ENCODE data around the gene GRM7. TPM values are rescaled to one million over a fixed set of nuclear protein-coding genes. Genes with fewer than 3 reads are reported as not detected.

Gene GRM7
- total RNA-seq, 2 donors from 2014 or later: 0.33 to 1.3 TPM

DNA sequence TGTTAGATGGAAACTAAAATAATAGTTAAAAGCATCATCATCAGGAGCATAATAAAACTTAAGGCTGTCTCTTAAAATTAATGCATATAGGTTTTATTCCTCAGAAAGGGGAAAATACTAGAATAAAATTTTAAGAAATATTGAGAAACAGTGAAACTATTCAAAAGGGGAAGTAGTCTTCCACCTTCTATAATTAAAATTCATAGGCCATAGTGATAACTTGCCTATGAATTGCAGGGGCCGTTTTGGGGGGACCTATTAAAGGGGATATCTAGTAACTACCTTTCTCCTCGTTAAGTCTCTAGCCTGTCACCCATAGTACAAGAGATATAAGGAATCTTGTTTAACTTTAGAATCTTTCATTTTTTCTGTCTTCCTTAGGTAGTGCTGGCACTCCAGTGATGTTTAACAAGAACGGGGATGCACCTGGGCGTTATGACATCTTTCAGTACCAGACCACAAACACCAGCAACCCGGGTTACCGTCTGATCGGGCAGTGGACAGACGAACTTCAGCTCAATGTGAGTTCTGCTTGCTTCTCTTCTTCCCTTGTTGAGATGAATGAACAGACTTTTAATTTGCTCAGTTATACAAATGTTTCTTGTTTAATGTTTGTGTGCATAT is 600.4 kb downstream of the GRM7 start:
- ATAC-seq: no peak
- H3K27ac ChIP-seq: no peak overlapping the region
- no peak for DNase-seq
- H3K4me1 ChIP-seq: no peaks in the 10 kb centered on the region
- no peaks in the 10 kb centered on the region for H3K36me3 ChIP-seq (replicated peaks in 1 of 2; ENCODE audit: insufficient read depth in 1 of 2, low read depth in 2 of 2)
- H3K4me3 ChIP-seq: no peak overlapping the region
- TF ChIP-seq POLR2A (IDR thresholded peaks at IDR 0.05): no peak
- TF ChIP-seq, protein P1, sequence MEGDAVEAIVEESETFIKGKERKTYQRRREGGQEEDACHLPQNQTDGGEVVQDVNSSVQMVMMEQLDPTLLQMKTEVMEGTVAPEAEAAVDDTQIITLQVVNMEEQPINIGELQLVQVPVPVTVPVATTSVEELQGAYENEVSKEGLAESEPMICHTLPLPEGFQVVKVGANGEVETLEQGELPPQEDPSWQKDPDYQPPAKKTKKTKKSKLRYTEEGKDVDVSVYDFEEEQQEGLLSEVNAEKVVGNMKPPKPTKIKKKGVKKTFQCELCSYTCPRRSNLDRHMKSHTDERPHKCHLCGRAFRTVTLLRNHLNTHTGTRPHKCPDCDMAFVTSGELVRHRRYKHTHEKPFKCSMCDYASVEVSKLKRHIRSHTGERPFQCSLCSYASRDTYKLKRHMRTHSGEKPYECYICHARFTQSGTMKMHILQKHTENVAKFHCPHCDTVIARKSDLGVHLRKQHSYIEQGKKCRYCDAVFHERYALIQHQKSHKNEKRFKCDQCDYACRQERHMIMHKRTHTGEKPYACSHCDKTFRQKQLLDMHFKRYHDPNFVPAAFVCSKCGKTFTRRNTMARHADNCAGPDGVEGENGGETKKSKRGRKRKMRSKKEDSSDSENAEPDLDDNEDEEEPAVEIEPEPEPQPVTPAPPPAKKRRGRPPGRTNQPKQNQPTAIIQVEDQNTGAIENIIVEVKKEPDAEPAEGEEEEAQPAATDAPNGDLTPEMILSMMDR (IDR thresholded peaks at IDR 0.05): no peak
- H3K9me3 ChIP-seq: no peaks in the 10 kb centered on the region
- no peaks in the 10 kb centered on the region for H3K27me3 ChIP-seq
- 57 to 75% methylated on average over 8 of the region's 8 CpGs for WGBS, 2 donors
- intact Hi-C loops (cut with DNase I): no loop called here

DNA sequence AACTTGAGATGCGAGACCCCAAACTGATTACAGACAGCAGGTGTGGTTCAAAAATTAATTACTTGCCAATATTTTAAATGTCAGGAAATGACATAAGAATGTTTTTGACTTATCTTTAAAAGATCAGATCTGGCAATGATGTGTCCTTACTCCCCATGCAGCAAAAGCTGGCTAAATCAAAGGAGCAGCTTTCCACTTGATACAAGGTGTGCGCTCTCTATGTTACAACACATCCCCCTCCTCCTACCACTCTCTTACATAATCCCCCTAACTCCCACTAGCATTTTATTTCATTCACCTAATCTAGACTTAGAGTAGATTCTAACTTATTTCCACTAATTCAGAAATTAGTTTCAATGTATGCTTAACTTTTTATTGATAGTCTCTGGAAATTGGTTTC is 609.0 kb downstream of the GRM7 start:
- H3K36me3 ChIP-seq (replicated peaks in 1 of 2; ENCODE audit: insufficient read depth in 1 of 2, low read depth in 2 of 2): no peaks in the 10 kb centered on the region
- no peak overlapping the region for H3K4me3 ChIP-seq
- H3K27me3 ChIP-seq: no peaks in the 10 kb centered on the region
- intact Hi-C loops (cut with DNase I): no loop called here
- H3K4me1 ChIP-seq: no peaks in the 10 kb centered on the region
- DNase-seq (no peak), ATAC-seq (no peak)
- H3K27ac ChIP-seq: no peak overlapping the region
- WGBS, 2 donors: 89 to 93% methylated on average over 2 of the region's 2 CpGs
- H3K9me3 ChIP-seq: no peaks in the 10 kb centered on the region
- TF ChIP-seq POLR2A (IDR thresholded peaks at IDR 0.05): no peak
- TF ChIP-seq, protein P1 (IDR thresholded peaks at IDR 0.05): no peak

DNA sequence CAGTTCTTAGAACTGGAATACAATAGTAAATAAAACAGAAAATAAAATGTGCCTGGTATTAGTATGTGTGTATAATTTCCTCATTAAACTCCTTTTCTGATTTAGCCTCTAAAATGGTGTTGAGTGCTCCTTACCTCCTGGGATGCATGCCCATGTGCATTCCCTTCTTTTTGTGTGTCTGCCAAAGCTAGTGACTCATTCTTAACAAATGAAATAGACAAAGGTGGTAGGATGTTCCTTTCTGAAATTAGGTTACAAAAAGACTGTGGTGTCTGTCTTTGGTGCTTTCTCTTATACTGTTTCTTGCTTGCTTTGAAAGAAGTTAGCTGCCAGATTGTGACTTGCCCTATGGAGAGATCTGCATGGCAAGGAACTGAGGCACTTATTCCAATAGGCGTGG is 623.7 kb downstream of the GRM7 start:
- H3K27ac ChIP-seq: no peak overlapping the region
- H3K4me3 ChIP-seq: no peak overlapping the region
- no peaks in the 10 kb centered on the region for H3K9me3 ChIP-seq
- intact Hi-C loops (cut with DNase I): no loop called here
- no peaks in the 10 kb centered on the region for H3K36me3 ChIP-seq (replicated peaks in 1 of 2; ENCODE audit: insufficient read depth in 1 of 2, low read depth in 2 of 2)
- ATAC-seq: no peak
- WGBS, 2 donors: 69 to 72% methylated on average over 1 of the region's 1 CpG
- H3K27me3 ChIP-seq: no peaks in the 10 kb centered on the region
- DNase-seq: no peak
- no peaks in the 10 kb centered on the region for H3K4me1 ChIP-seq
- TF ChIP-seq, protein P1 (IDR thresholded peaks at IDR 0.05): no peak
- no peak for TF ChIP-seq POLR2A (IDR thresholded peaks at IDR 0.05)

DNA sequence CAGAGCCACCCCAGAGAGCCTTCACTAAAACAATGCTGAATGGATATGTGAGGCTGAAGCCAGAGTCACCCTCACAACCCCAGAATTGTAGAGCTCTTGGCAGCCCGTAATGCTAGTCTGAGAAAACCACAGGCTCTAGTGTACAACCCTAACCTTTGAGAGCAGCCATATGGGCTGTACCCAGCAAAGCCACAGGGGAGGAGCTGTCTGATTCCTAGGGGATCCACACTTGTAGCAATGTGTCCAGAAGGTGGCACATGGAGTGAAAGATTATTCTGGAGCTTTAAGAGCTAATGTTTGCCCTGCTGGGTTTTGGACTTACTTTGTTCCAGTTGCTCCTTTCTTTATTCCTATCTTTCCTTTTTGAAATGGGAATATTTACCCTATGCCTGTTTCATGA is 626.8 kb downstream of the GRM7 start:
- intact Hi-C loops (cut with DNase I): no loop called here
- H3K27ac ChIP-seq: no peak overlapping the region

More for the DNA sequence above, 626.8 kb downstream of the GRM7 start:
- no peaks in the 10 kb centered on the region for H3K9me3 ChIP-seq
- TF ChIP-seq POLR2A (IDR thresholded peaks at IDR 0.05): no peak
- TF ChIP-seq, protein P1 (IDR thresholded peaks at IDR 0.05): no peak
- 27 to 80% methylated on average over 1 of the region's 1 CpG for WGBS, 2 donors
- no peaks in the 10 kb centered on the region for H3K4me1 ChIP-seq
- no peak overlapping the region for H3K4me3 ChIP-seq
- H3K27me3 ChIP-seq: no peaks in the 10 kb centered on the region
- H3K36me3 ChIP-seq (replicated peaks in 1 of 2; ENCODE audit: insufficient read depth in 1 of 2, low read depth in 2 of 2): no peaks in the 10 kb centered on the region
- ATAC-seq (no peak), DNase-seq (no peak)

Data from body of pancreas (tissue), 4 donors.